DMS79 treated with DMSO at 0.1 percent for 48 hours (cell line): ENCODE measurements around the gene CLIP3.
"Not testable (repeated sequence)": the region's sequence is repeated elsewhere in the genome, so short reads cannot be mapped to it uniquely, and the experiment has no call there.

Experiments used
- DNase-seq: peaks from one replicate; lab custom pipeline; 2025; lab: John Stamatoyannopoulos, UW

CLIP3 gene

DNA sequence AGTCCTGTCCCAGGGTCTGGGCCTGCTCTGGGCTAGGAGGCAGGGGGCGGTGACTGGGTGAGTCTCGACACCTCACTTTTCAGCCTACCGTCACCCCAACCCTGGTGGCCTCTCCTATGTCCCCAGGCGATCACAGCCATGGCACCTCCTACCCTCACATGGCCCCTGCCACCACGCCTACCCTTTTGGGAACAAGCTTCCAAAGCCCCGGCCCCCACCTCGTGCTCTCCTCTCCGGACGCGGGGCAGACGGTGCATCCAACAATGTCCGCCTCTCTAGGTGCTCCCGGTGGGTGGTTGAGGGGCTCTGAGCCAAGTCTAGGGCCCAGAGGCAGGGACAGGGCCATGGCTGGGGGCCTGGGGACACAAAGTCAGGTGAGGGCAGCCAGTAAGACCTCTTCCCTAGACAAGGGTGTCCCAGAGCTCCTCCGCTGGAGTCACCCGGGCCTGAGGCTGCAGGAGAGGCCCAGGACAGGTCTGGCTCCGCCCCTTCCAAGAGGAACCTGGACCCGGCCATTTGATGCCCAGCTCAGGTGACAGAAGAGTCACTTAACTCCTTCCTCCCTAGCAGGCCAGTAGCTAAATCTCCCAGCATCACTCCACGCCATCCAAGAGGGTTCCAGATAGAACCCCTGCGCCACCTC is 24.2 kb downstream of the CLIP3 start, which contains the start of gene SYNE4:
TSS of gene SYNE4 (minus strand) at position 478 of the 643 bp plus-strand sequence. CDS start at position 346, 132 bp downstream.
- DNase-seq = peak; percentile 77

DNA sequence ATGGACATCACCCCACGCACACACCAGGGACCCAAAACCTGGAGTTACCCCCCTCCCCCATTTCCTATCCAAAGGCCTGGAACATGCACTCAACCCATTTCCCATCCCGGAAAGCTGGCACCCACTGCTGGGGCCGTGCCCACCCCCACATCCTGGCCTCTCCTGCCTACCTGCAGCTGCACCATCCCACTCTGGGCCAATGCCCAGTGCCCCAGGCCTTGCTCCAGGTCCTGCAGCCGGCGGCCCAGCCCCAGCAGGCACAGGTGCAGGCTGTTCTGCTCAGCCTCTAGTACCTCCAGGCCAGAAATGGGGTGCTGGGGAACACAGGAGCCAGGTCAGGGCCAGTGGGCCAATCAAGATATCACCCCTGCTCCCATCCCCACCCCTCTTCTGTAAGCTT is 25.7 kb downstream of the CLIP3 start:
- no peak for DNase-seq

DNA sequence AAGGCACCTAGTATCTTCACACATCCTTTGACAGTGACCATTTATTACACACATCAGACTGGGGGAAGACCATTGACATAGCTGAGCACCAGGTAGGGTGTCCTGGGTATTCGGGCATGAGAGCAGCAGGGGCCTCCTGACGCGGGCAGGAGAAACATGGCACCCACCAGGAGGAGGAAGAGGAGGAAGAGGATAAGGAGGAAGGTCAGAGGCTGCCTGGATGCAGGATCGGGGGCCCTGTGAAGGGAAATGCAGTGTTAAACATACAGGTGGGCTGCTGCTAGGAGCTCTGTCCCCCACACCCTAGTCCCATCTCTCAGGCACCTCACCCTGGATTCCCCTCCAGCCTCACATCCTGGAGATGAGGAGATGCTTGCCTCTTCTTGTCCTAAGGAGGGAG is 29.4 kb downstream of the CLIP3 start:
- no peak for DNase-seq

DNA sequence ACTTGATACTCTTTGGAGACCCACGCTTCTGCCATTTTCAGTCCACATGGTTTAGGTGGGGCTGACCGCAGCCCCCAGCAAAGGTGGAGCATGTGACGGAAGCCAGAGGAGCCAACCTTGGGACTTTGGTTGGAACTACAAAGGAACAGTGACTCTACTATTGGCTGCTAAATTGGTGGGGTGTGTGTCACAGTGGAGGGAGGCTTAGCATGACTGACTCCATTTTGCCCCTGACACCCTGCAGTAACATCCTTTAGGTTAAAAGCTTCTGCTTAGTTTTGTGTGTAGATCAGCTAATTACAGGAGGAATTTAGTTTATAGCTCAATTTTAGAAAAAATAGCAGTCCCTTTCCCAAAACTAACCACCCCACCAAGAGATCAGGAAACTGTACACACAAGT is 31.1 kb downstream of the CLIP3 start:
- DNase-seq = no peak

DNA sequence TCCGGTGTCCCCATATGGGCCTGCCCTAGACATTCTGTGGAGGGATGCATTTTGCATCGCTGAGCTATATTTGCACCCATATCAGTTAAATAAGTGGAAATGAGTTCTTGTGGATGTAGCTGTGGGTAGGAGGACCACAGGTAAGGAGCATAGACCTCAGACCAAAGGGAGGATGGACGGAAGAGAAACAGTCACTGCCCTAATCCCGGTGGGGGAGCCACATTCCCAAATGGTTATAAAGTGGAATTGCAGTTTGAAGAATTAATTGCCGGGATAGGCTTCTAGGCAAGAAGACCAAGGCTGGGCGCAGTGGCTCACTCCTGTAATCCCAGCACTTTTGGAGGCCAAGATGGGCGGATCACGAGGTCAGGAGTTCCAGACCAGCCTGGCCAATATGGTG is 35.9 kb downstream of the CLIP3 start:
- DNase-seq = no peak

DNA sequence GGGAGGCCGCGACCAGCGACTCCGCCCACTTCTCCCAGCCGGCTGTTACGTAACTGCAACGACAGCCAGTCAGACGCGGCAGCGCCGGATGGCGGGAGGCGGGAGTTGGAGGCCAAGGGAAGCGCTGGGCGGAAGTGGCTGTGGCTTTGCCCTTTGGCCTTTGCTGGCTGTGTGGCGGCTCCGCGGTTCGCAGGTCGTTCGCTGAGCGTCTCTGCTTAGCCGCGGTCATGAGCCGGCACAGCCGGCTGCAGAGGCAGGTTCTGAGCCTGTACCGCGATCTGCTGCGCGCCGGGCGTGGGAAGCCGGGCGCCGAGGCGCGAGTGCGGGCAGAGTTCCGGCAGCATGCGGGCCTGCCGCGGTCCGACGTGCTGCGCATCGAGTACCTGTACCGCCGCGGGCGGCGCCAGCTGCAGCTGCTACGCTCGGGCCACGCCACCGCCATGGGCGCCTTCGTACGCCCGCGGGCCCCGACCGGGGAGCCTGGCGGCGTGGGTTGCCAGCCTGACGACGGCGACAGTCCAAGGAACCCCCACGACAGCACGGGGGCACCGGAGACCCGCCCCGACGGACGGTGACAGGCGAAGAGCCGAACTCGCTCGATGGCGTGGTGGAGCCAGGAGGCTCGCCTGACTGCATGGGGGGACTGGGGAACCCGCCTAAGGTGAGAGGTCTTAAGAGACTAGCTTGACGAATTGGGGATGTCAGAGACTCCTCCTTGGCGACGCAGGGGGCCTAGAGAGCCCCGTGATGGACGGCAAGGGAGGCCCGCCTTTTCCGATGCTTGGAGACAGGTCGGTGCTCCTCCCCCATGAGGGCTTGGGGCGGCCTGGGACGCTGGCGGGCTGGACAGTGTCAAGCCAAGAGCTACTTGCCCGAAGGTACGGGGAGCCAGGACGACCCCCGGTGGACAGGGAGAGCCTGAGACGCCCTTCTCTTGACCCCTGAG is 37.4 kb downstream of the CLIP3 start, which contains the start of gene SDHAF1:
TSS of gene SDHAF1 (plus strand) at position 141 of the 946 bp plus-strand sequence. CDS start at position 228, 87 bp downstream.
- peak; percentile 94 for DNase-seq

DNA sequence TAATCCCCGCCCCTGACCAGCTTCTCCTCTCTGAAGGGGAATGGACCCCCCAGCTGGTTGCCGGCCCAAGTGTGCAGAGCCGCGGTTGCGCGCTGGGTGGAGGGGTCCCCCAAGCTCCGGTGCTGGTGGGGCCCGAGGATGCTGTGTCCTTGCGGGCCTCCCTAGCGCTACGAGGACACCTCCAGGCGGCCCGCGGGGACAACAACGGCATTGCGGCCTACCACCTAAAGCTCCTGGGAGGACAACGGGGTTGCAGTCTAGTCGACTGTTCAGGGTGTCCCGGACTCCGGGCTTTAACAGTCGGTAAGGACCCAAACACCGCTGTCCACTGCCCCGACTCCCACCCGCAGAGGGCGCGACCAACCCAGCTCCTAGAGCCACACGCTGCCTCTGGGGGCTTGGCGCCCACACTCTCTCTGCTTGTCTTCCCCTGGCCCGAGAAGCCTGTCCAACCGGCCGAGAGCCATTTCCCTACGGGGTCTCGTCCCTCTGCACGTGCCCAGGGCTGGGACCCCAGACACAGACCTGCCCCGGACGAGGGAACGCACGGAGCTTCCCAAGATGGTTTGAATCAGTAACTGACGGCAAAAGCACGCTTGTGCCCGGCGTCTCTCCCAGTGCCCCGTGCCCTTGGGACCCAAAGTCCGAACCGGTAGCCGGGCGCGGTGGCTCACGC is 38.6 kb downstream of the CLIP3 start:
- DNase-seq = no peak

DNA sequence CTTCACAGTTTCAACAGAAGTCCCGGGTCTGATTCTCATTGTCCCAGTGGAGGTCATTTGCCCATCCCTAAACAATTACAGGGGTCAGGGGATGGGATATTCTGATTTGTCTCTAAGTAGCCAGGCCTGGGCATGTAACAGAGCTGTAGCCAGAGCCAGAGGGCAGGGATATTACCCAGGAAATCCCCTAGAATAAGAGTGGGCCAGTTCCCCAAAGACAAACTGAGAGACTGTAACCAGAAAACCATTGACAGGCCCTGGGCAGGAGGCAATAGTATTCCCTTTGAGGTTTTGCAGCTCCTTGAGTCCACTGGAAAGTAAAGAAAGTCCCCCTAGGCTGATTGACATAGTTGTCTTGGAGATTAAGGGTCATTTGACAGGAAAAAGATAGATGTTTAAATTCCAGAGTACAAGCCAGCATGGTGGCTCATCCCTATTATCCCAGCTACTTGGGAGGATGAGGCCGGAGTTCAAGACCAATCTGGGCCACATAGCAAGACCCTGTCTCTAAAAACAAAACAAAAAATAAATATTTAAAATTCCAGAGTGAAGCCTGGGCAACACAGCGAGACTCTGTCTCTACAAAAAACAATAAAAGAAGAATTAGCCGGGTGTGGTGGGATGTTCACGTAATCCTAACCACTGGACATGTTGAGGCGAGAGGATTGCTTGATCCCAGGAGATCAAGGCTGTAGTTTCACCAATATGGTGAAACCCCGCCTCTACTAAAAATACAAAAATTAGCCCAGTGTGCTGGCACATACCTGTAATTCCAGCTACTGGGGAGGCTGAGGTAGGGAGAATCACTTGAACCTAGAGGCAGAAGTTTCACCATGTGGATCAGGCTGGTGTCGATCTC is 39.5 kb downstream of the CLIP3 start:
- DNase-seq = no peak

DNA sequence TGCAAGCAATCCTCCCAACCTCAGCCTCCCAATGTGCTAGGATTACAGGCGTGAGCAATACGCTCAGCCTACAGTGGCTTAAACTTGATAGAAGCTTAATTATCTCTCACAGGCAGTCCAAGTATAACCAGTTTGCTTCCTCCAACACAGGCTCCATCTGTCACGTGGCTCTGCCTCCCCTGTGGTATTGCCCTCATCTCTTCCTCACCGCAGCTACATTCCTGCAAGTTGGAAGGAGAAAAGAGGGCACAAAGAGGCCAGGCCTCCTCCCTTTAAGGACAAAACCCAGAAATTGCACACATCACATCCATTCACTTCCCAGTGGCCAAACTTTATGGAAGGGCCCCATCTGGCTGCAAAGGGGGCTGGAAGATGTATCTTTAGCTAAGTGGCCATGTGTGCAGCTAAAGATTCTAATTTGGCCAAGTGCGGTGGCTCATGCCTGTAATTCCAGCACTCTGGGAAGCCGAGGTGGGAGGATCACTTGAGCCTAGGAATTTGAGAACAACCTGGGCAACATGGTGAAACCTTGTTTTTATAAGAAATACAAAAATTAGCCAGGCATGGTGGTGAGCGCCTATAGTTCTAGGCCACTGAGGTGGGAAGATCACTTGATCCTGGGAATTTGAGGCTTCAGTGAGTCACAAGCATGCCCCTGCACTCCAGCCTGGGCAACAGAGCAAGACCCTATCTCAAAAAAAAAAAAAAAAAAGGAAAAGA is 40.8 kb downstream of the CLIP3 start:
- DNase-seq = no peak

DNA sequence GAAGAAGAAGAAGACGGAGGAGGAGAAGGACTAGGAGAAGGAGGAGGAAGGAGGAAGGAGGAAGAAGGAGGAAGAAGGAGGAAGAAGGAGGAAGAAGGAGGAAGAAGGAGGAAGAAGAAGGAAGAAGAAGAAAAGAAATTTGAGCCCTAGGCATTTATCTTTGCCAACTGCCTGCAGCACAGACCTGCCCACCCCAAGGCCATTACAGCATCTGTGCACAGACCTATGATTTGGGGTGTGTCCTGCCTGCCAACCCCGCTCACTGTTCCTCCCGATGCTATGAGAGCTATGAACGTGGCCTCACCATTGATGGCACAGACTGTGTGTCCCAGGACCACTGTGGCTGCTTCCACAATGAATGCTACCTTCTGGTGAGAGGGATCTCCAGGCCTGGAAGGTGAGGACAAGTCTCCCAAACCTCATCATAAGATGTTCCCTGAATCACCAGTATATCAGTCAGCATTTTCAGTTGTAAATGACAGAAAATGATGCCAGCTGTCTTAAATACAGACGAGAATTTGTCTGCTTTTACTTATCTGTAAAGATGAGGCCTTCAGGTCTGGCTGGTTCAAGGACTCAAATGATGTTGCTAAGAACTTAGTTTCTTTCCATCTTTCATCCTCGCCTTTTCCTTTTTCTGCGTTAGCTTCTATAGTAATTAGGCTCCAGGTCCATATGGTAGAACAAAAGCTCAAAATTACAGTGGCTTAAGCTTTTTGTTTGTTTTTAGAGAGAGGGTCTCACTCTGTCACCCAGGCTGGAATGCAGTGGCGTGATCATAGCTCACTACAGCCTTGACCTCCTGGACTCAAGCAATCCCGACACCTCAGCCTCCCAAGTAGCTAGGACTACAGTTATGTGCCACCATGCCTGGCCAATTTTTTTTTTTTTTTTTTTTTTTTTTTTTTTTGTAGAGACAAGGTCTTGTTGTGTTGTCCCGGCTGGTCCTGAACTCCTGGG is 41.6 kb downstream of the CLIP3 start:
- DNase-seq = no peak

DNA sequence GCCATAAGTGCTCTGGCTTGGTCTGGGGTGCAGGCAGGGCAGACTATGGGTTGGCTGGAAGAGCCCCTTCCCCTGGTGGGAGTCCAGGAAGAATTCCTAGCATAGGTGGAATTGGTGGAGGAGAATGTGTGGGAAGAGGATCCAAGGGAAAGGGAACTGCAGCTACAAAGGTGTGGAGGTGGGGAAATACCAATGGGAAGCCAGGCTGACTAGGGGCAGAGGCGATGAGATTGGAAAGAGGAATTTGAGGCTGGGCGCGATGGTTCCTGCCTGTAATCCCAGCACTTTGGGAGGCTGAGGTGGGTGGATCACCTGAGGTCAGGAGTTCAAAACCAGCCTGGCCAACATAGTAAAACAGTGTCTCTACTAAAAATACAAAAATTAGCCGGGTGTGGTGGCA is 42.5 kb downstream of the CLIP3 start:
- no peak for DNase-seq

DNA sequence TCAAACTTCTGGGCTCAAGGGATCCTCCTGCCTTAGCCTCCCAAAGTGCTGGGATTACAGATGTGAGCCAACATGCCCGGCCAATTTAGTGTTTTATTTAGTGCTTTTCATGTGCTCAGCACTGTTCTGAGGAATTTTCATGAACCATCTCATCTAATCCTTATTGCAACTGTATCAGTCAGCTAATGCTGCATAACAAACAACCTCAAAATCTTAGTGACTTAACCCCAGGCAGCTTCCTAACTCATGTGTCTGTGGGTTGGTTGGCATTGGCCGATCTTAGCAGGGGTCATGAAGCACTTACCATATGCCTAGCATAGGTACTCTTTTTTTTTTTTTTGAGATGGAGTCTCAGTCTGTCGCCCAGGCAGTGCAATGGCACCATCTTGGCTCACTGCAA is 43.8 kb downstream of the CLIP3 start:
- no peak for DNase-seq

DNA sequence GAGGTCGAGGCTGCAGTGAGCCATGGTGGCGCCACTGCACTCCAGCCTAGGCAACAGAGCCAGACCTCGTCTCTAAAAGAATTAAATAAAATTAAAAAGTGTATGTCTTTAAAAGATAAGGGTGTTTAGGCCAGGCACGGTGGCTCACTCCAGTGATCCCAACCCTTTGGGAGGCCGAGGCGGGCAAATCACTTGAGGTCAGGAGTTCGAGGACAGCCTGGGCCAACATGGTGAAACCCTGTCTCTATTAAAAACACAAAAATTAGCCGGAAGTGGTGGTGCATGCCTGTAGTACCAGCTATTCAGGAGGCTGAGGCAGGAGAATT is 45.1 kb downstream of the CLIP3 start:
- no peak for DNase-seq

DNA sequence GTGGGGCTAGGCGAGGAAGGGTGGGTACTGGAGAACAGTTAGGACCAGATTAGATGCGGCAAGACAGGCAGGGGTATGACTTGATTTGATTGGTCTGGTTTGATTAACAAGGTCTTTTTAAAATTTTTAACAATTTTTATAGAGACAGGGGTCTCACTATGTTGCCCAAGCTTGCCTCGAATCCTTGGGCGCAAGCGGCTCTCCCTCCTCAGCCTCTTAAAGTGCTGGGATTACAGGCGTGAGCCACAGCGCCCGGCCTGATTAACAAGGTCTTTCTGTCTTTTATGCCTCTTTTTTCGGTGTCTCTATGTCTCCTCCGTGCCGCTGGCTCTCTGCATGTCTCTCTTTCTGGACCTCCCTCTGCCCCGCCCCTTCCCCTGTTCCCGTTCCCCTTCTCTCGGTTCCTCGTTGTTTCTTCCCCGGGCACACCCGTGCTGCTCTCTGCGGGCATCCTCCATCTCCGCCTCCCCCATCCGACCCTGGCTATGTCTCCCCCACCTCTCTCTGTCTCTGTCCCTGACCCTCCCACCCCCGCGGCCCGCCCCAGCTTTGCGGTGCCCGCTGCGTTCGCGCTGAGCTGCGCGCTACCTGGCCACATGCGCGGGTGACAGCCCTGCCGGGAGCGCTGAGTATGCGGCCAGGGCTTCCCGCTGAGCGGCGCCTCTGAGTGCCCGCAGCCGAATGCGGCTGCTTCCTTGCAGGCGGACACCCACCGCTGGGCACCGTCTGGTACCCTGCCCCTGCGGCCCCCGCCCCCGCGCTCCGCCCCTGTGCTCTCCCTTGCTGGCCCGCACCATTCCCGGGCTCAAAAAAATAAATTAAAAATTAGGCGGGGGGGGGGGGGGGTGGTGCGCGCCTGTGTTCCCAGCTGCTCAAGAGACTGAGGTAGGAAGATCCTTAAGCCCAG is 45.8 kb downstream of the CLIP3 start:
- peak; percentile 36 for DNase-seq

DNA sequence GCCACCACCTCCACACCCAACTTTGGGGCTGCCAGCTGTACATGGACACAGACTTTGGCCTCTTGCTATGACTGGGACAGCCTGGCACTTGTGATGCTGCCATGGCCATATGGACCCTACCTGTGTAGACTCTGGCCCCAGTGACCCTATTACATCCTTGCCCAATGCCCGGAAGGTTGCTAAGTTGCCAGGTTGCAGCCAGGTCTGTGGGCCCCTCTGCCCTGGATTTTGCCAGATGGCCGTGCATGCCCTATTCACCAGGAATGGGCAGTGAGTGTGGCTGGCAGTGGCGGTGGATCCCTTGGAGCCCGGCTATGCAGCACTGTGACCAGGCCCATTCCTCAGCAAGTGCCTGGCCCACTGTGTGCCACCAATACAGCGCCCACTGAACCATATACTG is 46.6 kb downstream of the CLIP3 start:
- no peak for DNase-seq

DNA sequence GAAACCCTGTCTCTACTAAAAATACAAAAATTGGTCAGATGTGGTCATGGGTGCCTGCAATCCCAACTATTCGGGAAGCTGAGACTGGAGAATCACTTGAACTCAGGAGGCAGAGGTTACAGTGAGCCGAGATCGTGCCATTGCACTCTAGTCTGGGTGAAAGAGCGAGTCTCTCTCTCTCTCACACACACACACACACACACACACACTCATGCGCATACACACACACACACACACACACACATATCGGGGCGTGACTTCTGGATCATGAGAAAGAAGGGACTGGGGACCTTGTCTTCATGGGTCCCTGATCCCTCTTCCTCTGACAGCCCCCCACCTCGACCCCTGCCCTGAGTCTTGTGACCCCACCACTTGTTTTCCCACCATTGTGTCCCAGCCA is 49.5 kb downstream of the CLIP3 start:
- DNase-seq = no peak

DNA sequence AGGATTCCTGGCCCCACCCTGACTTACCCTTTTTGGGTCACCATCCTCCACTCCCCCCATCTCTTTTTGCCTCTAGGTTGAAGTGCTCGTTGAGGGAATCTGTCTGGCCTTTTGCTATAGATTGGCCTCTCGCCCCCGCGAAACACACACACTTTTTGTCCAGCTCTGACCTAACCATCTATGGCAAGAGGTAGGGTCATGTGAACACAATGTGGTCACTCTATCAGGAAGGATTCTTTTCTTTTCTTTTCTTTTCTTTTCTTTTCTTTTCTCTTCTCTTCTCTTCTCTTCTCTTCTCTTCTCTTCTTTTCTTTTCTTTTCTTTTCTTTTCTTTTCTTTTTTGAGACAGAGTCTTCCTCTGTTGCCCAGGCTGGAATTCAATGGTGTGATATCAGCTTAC is 51.7 kb downstream of the CLIP3 start:
- DNase-seq = not testable (repeated sequence)

DNA sequence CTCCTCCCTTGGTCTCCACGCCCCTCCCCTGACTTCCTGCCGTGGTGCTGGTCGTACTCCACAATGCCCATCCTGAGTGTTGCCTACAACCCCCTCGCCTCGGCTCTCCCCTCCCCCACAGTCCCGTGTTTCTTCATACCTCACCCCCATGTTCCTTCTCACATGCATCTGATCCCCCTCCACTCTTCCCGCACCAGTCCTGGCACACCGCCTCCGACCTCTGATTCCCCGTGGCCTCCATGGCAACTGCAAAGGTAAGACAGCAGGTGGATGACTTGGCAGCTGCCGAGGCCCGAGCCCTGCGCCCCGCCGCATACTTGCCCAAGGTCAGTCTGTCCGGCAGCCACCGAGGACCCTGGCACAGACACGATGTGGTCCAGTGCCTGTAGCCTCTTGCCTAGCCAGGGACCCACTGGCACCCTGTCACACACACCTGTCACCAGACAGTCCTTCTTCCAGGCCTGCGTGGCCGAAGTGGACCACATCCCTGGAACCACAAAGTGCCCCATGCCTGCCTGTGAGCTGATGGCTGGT is 53.8 kb downstream of the CLIP3 start:
- DNase-seq = no peak

DNA sequence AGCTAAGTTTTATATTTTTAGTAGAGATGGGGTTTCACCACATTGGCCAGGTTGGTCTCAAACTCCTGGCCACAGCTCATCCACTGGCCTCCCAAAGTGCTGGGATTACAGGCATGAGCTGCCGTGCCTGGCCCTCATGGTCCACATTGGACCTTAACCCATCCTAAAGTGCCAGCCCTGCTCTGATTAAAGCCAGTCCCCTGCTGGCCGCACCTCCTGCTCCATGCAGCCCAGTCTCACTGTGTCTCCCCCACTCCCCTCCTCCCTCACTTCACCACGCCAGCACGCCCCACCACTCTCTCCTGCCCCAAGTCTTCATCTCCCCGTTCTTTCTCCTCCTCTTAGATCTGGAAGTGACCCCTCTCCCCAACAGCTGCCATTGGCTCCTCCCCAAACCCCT is 54.4 kb downstream of the CLIP3 start:
- DNase-seq = no peak
